Activated T-helper 17 cell treated with anti-CD3 and anti-CD28 coated beads, Interleukin-2, amount 50 U/mL, for 72 hours (primary cell): ENCODE measurements around the gene STK40. TPM values are rescaled to one million over a fixed set of nuclear protein-coding genes. Genes with fewer than 3 reads are reported as not detected.

Source experiments
- ATAC-seq: fragments of 150-1000 bp; cut with Tn5 transposase; replicated peaks from 2 replicates; pipeline ENCODE4 v1.10.0; 2021; ENCODE audit warnings: mild to moderate bottlenecking, moderate library complexity
- H3K27ac Mint-ChIP-seq: one replicate; pipeline ENCODE4 v1.8.0; 2022; ENCODE audit warnings: mixed read lengths
- H3K27me3 Mint-ChIP-seq: one replicate; pipeline ENCODE4 v1.8.0; 2022; ENCODE audit warnings: mixed read lengths
- H3K36me3 Mint-ChIP-seq: one replicate; pipeline ENCODE4 v1.8.0; 2022; ENCODE audit warnings: low read depth, mild to moderate bottlenecking, mixed read lengths
- H3K4me1 Mint-ChIP-seq: one replicate; pipeline ENCODE4 v1.8.0; 2022; ENCODE audit warnings: mixed read lengths
- H3K4me3 Mint-ChIP-seq: one replicate; pipeline ENCODE4 v1.8.0; 2022; ENCODE audit warnings: mild to moderate bottlenecking, mixed read lengths
- H3K9me3 Mint-ChIP-seq: one replicate; pipeline ENCODE4 v1.8.0; 2022; ENCODE audit warnings: mixed read lengths
- total RNA-seq, 2 donors: library from RNA; stranded (reverse); gene quantifications; one replicate each; pipeline ENCODE4 v1.2.3, GENCODE V29; 2022

Gene STK40
- total RNA-seq, 2 donors from 2014 or later: 44.1 to 56.8 TPM

- no peak overlapping the region for H3K27ac Mint-ChIP-seq
- H3K4me1 Mint-ChIP-seq: peaks cover 16% of the 10 kb centered on the region
- H3K9me3 Mint-ChIP-seq: no peaks in the 10 kb centered on the region
- no peak for ATAC-seq
- H3K27me3 Mint-ChIP-seq: no peaks in the 10 kb centered on the region
- peaks cover 7% of the 10 kb centered on the region for H3K36me3 Mint-ChIP-seq
- no peak overlapping the region for H3K4me3 Mint-ChIP-seq
These were observed 22.8 kb upstream of the STK40 start for GRCh38 chr1:36408479-36408878.

DNA sequence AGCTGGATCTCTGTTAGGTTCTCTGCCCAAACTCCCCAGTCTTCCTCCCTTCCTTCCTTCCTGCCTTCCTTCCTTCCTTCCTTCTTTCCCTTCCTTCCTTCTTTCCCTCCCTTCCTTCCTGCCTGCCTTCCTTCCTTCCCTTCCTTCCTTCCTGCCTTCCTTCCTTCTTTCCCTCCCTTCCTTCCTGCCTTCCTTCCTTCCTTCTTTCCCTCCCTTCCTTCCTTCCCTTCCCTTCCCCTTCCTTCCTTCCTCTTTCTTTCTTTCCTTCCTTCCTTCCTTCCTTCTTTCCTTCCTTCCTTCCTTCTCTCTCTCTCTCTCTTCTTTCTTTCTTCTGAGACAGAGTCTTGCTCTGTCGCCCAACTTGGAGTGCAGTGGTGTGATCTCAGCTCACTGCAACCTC is 20.7 kb upstream of the STK40 start:
- H3K4me3 Mint-ChIP-seq: no peak overlapping the region
- H3K36me3 Mint-ChIP-seq: peaks cover 7% of the 10 kb centered on the region

DNA sequence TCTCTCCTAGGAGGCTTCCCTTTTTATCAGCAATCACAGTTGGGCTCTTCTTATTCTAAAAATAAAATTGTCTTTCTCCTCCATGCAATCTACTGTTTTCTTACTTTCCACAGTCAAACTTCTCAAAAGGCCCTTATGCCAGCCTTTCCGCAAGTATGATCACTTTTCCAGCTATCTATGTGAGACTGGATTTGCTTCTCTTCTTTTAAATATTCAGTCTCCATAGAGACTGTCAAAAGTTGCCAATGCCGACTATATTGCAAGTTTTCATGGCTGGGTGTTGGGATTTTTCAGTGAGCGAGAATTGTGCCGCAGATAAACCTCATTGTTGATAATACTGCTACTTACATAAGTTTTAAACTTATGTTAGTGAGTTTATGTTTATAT is 16.8 kb upstream of the STK40 start:
- H3K4me1 Mint-ChIP-seq: peaks cover 20% of the 10 kb centered on the region

More for the DNA sequence above, 20.7 kb upstream of the STK40 start:
- no peak for ATAC-seq
- H3K27ac Mint-ChIP-seq: peak overlapping the region; percentile 78
- no peaks in the 10 kb centered on the region for H3K9me3 Mint-ChIP-seq
- no peaks in the 10 kb centered on the region for H3K27me3 Mint-ChIP-seq
- peaks cover 13% of the 10 kb centered on the region for H3K4me1 Mint-ChIP-seq

DNA sequence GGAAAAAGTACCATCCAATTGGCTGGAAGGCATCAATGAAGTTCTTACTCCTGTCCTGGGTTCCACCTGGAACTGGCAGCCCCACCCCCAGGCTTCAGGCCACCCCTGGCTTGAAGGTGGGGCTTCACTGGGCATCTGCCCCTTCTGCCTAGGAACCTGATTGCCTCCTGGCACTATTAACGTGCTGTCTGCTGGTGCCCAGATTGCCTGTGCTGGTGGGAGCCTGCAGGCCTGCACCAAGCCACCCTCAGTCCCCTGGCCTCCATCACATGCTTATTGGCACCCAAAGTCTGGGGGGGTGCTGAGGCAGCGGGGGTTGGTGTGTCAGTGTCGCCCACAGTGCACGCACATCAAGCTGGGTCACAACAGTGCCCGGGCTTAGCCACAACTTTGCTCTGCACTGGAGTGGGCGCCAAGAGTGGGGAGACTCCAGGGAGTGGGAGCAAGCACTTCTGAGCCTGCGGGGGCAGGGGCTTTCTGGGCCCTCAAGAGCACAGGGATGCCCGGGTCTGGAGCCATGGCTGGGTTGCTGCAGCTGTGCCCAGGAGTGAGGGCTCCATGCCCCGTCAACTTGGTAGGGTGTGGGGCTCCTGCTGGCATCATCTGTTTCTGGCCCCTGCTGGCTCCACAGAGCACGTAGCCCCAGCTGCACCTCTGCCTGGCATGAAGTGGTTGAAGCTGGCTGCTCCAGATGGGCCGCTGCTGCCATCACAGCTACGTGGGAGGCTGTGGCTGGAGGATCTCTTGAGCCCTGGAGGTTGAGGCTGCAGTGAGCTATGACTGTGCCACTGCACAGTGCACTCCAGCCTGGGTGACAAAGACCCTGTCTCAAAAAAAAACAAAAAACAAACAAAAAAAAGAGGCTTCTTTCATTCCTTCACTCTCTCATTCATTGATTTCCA is 16.1 kb upstream of the STK40 start:
- Mint-ChIP-seq H3K4me3 (peak overlapping the region; percentile 93), H3K27ac (peak overlapping the region; percentile 96), H3K36me3 (peaks cover 4% of the 10 kb centered on the region), H3K9me3 (no peaks in the 10 kb centered on the region), H3K27me3 (no peaks in the 10 kb centered on the region), H3K4me1 (peaks cover 20% of the 10 kb centered on the region)
- no peak for ATAC-seq

More for the DNA sequence above, 16.8 kb upstream of the STK40 start:
- no peak for ATAC-seq
- Mint-ChIP-seq H3K27ac (peak overlapping the region; percentile 28), H3K27me3 (no peaks in the 10 kb centered on the region), H3K9me3 (no peaks in the 10 kb centered on the region), H3K36me3 (peaks cover 8% of the 10 kb centered on the region), H3K4me3 (peak overlapping the region; percentile 93)

DNA sequence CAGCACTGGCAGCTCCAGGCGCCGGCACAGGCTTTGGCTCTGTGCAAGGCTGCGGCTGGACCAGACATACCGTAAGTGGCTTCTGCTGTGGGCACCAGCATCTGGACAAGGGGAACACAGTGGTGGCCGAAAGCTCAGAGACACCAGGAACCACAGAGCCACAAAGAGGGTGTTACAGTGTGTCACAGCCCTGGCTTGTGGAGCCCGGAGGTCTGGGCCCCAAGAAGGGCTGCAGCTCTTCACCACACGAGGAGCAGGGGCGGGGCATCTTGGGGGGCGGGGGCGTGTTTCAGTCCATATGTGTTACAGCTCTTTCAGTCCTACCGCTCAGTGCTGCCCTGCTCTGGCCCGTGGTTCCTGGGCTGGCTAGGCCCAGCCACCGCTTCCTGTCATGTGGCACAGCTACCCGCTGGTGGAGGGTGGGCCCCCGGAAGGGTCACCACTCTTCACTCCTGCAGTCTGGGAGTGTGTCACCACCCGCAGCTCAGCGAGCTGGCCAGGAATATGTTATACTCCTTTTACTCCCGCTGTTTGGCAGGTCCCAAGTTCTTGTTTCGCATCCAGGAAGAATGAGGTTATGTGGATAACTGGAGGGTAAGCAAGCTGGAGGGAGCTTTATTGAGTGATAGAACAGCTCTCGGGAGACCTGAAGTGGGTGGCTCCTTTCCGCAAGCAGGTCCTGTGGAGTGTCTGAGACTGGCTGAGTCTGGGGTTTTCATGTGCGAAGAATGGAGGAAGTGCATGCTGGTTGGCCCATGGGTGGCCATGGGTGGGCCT is 15.3 kb upstream of the STK40 start:
- H3K27ac Mint-ChIP-seq: peak overlapping the region; percentile 96
- peak overlapping the region; percentile 93 for H3K4me3 Mint-ChIP-seq
- H3K4me1 Mint-ChIP-seq: peaks cover 19% of the 10 kb centered on the region
- no peaks in the 10 kb centered on the region for H3K27me3 Mint-ChIP-seq
- H3K36me3 Mint-ChIP-seq: peaks cover 9% of the 10 kb centered on the region
- peak; percentile 81 for ATAC-seq
- H3K9me3 Mint-ChIP-seq: no peaks in the 10 kb centered on the region

- Mint-ChIP-seq H3K27me3 (no peaks in the 10 kb centered on the region), H3K36me3 (peaks cover 9% of the 10 kb centered on the region), H3K27ac (peak overlapping the region; percentile 96), H3K4me3 (peak overlapping the region; percentile 93), H3K9me3 (no peaks in the 10 kb centered on the region), H3K4me1 (peaks cover 19% of the 10 kb centered on the region)
- no peak for ATAC-seq
These were observed 14.7 kb upstream of the STK40 start for GRCh38 chr1:36400514-36400824.

DNA sequence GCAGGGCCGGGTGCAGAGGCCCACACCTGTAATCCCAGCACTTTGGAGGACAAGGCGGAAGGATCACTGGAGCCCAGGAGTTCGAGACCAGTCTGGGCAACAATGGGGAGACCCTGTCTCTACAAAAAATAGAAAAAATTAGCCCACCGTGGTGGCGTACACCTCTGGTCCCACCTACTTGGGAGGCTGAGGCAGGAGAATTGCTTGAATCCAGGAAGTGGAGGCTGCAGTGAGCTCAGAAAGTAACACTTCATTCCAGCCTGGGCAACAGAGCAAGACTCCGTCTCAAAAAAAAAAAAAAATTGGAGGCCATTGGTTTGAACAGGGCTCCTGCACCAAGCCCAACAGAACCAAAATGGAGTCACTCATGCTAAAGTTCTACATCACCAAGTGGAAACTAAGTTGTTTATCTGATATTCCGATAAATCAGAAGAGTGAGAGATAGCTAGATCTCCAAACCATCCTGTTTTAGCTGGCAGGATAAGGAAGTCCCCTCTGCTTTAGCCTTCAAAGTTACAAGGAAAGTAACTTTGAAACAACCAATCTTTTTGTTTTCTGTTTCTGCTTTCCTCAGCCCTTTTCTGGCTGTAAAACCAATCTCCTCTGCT is 12.8 kb upstream of the STK40 start:
- Mint-ChIP-seq H3K36me3 (peaks cover 26% of the 10 kb centered on the region), H3K4me1 (peaks cover 24% of the 10 kb centered on the region), H3K9me3 (no peaks in the 10 kb centered on the region), H3K27ac (peak overlapping the region; percentile 90), H3K4me3 (peak overlapping the region; percentile 89), H3K27me3 (no peaks in the 10 kb centered on the region)
- ATAC-seq: no peak

- peaks cover 23% of the 10 kb centered on the region for H3K4me1 Mint-ChIP-seq
- H3K36me3 Mint-ChIP-seq: peaks cover 34% of the 10 kb centered on the region
- ATAC-seq: peak; percentile 76
- no peaks in the 10 kb centered on the region for H3K9me3 Mint-ChIP-seq
- H3K27ac Mint-ChIP-seq: peak within 1 kb of the TSS; percentile 90
- peak within 1 kb of the TSS; percentile 89 for H3K4me3 Mint-ChIP-seq
- no peaks in the 10 kb centered on the region for H3K27me3 Mint-ChIP-seq
These were observed 11.9 kb upstream of the STK40 start, which contains the start of gene LSM10 for GRCh38 chr1:36397378-36398230. Gene LSM10 (minus strand): TSS chr1:36397908. CDS start chr1:36394129, 3,779 bp downstream.

DNA sequence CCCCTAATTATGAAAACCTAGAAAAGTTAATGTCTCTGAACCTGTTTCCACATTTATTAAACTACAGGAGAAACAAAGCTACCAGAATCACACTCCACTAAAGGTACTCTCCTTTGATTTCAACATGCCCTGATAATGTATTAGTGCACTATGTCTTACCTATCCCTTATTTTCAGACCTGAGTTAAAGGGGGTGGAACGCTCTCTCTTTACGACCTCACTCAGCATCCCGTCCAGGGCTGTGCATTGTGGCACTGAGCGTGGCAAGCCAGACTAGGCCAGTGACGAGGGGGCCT is 11.3 kb upstream of the STK40 start:
- no peaks in the 10 kb centered on the region for H3K27me3 Mint-ChIP-seq
- H3K4me3 Mint-ChIP-seq: peak overlapping the region; percentile 89
- H3K9me3 Mint-ChIP-seq: no peaks in the 10 kb centered on the region
- peaks cover 19% of the 10 kb centered on the region for H3K4me1 Mint-ChIP-seq
- peak; percentile 24 for ATAC-seq
- peak overlapping the region; percentile 90 for H3K27ac Mint-ChIP-seq
- peaks cover 40% of the 10 kb centered on the region for H3K36me3 Mint-ChIP-seq

- Mint-ChIP-seq H3K4me1 (peaks cover 19% of the 10 kb centered on the region), H3K9me3 (no peaks in the 10 kb centered on the region), H3K36me3 (peaks cover 47% of the 10 kb centered on the region), H3K4me3 (peak overlapping the region; percentile 89), H3K27me3 (no peaks in the 10 kb centered on the region), H3K27ac (peak overlapping the region; percentile 90)
- ATAC-seq: no peak
These were observed 10.6 kb upstream of the STK40 start for GRCh38 chr1:36396359-36396758.

- no peak for ATAC-seq
- no peaks in the 10 kb centered on the region for H3K27me3 Mint-ChIP-seq
- H3K4me3 Mint-ChIP-seq: no peak overlapping the region
- no peak overlapping the region for H3K27ac Mint-ChIP-seq
- no peaks in the 10 kb centered on the region for H3K9me3 Mint-ChIP-seq
- H3K4me1 Mint-ChIP-seq: peaks cover 19% of the 10 kb centered on the region
- peaks cover 65% of the 10 kb centered on the region for H3K36me3 Mint-ChIP-seq
These were observed 8.0 kb upstream of the STK40 start for GRCh38 chr1:36393686-36394085.

DNA sequence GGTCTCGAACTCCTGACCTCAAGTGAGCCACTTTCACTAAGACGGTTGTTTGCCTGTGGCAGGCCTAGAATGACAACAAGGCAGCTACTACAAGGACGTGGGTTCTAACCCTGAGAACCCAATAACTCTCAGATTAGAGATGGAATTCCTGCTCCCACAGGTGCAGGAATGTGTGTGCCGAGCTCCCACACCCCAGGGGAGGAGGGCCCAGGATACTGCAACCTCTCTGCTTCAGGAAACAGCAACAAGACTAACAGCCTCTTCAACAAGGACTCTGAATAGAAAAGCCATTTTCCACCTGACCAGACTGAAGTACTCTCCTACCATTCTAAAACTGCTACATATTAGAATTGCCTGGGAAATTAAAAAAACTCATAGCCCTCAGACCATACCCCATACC is 7.1 kb upstream of the STK40 start:
- H3K27ac Mint-ChIP-seq: no peak overlapping the region
- no peaks in the 10 kb centered on the region for H3K9me3 Mint-ChIP-seq
- ATAC-seq: no peak
- no peak overlapping the region for H3K4me3 Mint-ChIP-seq
- H3K36me3 Mint-ChIP-seq: peaks cover 65% of the 10 kb centered on the region
- no peaks in the 10 kb centered on the region for H3K27me3 Mint-ChIP-seq
- peaks cover 15% of the 10 kb centered on the region for H3K4me1 Mint-ChIP-seq

DNA sequence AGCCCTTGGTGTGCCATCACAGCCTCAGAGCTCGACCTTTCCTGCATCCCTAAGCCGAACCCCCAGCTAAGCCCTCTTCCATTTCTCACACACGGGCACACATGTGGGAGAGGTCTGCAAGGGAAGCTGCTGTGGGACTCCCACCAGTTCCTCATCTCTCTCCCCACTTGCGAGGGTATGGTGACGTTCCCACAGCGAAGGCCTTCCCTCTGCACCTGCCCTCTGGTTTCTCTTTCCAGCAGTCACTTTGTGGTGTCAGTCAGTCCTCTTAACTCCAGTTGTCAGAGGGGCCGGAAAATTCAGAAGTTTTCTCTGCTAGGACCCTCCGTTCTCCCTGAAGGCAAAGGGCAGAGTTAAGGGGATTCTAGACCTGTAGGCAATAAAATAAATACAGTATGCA is 5.5 kb upstream of the STK40 start:
- Mint-ChIP-seq H3K27me3 (no peaks in the 10 kb centered on the region), H3K4me1 (peaks cover 25% of the 10 kb centered on the region), H3K4me3 (no peak overlapping the region), H3K36me3 (peaks cover 70% of the 10 kb centered on the region), H3K9me3 (no peaks in the 10 kb centered on the region), H3K27ac (peak overlapping the region; percentile 49)
- ATAC-seq: no peak

DNA sequence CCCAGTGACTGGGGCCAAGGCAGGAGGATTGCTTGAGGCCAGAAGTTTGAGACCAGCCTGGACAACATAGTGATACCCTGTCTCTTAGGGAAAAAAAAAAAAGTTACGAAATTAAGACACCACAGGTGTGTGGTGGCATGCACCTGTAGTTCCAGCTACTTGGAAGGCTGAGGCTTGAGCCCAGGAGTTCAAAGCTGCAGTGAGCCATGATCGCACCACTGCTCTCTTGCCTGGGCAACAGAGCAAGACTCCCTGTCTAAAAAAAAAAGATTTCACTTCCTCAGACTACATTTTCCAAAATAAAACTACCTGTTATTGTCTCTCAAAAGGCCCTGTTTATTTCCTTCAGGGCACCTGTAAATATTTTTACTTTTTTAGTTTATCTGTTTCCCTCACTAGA is 4.7 kb upstream of the STK40 start:
- H3K9me3 Mint-ChIP-seq: no peaks in the 10 kb centered on the region
- H3K4me1 Mint-ChIP-seq: peaks cover 23% of the 10 kb centered on the region
- H3K27ac Mint-ChIP-seq: peak overlapping the region; percentile 49
- H3K4me3 Mint-ChIP-seq: no peak overlapping the region
- peaks cover 71% of the 10 kb centered on the region for H3K36me3 Mint-ChIP-seq
- no peaks in the 10 kb centered on the region for H3K27me3 Mint-ChIP-seq
- no peak for ATAC-seq
